HEK293 (cell line): Measurements from ENCODE around the gene LRP1B.

Experiments used
- CTCF ChIP-seq: fragments of 450-650 bp; formaldehyde crosslinking; IDR thresholded peaks from 2 replicates; pipeline ENCODE4 v1.5.1; 2016; ENCODE audit warnings: missing biosample characterization, missing genetic modification characterization
- ZNF24 ChIP-seq: fragments of 450-650 bp; formaldehyde crosslinking; IDR thresholded peaks from 2 replicates; pipeline ENCODE4 v1.5.1; 2016; ENCODE audit warnings: missing biosample characterization, missing genetic modification characterization

GRCh38 chr2:141105763-141106162 is 1025.1 kb downstream of the LRP1B start:
- no peak for TF ChIP-seq ZNF24 (tag by site-specific recombination)
- no peak for TF ChIP-seq CTCF (tag by site-specific recombination)
